PFSK-1 (cell line): ENCODE data around the gene MARK3.

Source experiments
- POLR2AphosphoS5 ChIP-seq: IDR thresholded peaks from 2 replicates; pipeline ENCODE4 v1.6.1; 2012; ENCODE audit warnings: low read depth, mild to moderate bottlenecking, control low read depth, low read length, moderate library complexity
- SIN3A ChIP-seq: IDR thresholded peaks from 2 replicates; pipeline ENCODE4 v1.6.1; 2012; ENCODE audit warnings: mild to moderate bottlenecking, low read length, moderate library complexity, borderline replicate concordance; ENCODE audit not compliant: insufficient read depth
- TAF1 ChIP-seq: IDR thresholded peaks from 2 replicates; pipeline ENCODE4 v1.6.1; 2012; ENCODE audit warnings: low read length, control low read depth, borderline replicate concordance; ENCODE audit not compliant: insufficient read depth
- TF ChIP-seq, protein P1 (sequence below), 2 experiments: IDR thresholded peaks; 2 replicates each; pipeline versions ENCODE4 v1.6.1 to v1.8.0; 2011 to 2012; ENCODE audit warnings: low read depth in 2 of 2, low read length in 2 of 2, control low read depth in 1 of 2, inconsistent platforms in 1 of 2, mild to moderate bottlenecking in 1 of 2, moderate library complexity in 1 of 2; ENCODE audit not compliant: insufficient read depth in 1 of 2

DNA sequence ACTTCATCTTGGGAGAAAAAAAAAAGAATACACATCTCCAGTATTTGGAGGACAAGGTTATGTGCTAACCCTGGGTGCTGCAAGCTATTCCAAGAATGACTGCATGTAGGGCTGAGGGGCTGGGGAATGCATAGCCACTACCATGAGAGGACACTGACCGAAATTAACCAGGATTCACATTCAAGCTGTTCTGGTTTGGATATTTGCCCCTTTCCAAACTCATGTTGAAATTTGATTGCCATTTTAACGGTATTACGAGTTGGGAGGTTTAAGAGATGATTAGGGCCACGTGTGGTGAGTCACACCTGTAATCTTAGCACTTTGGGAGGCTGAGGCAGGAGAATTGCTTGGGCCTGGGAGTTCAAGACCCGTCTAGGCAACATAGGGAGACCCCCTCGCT lies 18.5 kb upstream of the MARK3 start:
- TF ChIP-seq, protein P1, sequence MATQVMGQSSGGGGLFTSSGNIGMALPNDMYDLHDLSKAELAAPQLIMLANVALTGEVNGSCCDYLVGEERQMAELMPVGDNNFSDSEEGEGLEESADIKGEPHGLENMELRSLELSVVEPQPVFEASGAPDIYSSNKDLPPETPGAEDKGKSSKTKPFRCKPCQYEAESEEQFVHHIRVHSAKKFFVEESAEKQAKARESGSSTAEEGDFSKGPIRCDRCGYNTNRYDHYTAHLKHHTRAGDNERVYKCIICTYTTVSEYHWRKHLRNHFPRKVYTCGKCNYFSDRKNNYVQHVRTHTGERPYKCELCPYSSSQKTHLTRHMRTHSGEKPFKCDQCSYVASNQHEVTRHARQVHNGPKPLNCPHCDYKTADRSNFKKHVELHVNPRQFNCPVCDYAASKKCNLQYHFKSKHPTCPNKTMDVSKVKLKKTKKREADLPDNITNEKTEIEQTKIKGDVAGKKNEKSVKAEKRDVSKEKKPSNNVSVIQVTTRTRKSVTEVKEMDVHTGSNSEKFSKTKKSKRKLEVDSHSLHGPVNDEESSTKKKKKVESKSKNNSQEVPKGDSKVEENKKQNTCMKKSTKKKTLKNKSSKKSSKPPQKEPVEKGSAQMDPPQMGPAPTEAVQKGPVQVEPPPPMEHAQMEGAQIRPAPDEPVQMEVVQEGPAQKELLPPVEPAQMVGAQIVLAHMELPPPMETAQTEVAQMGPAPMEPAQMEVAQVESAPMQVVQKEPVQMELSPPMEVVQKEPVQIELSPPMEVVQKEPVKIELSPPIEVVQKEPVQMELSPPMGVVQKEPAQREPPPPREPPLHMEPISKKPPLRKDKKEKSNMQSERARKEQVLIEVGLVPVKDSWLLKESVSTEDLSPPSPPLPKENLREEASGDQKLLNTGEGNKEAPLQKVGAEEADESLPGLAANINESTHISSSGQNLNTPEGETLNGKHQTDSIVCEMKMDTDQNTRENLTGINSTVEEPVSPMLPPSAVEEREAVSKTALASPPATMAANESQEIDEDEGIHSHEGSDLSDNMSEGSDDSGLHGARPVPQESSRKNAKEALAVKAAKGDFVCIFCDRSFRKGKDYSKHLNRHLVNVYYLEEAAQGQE (IDR thresholded peaks at IDR 0.05; ENCODE audit: insufficient read depth in 1 of 2, low read depth in 2 of 2, low read length in 2 of 2) = no peak
- TF ChIP-seq TAF1 (no peak), POLR2AphosphoS5 (no peak), SIN3A (no peak)
